Common myeloid progenitor, CD34-positive (primary cell): Measurements from ENCODE around the gene PLEKHH3.

ENCODE experiments used
- CTCF ChIA-PET: fragments of 350-600 bp; sonication (Branson Sonifier 250); formaldehyde crosslinking; loops from one replicate; lab custom pipeline; 2021; ENCODE audit warnings: antibody characterized with exemption; lab: Charles Lee
- POLR2A ChIA-PET: fragments of 350-600 bp; sonication (Branson Sonifier 250); formaldehyde crosslinking; loops from one replicate; lab custom pipeline; 2021; ENCODE audit warnings: antibody characterized with exemption; lab: Charles Lee
- DNase-seq, 3 donors: peaks; one replicate each; pipeline versions ENCODE4 v3.0.0 to v3.0.0-alpha.2; 2013
- H3K27ac ChIP-seq, 2 experiments: 1 replicate in 1 of 2; 2 replicates in 1 of 2; pipeline ENCODE4 v1.7.0; 2013; ENCODE audit warnings: inconsistent platforms in 2 of 2, low read length in 2 of 2, mild to moderate bottlenecking in 2 of 2, low read depth in 1 of 2, moderate library complexity in 1 of 2; ENCODE audit not compliant: severe bottlenecking in 2 of 2, insufficient read depth in 1 of 2, poor library complexity in 1 of 2
- H3K27me3 ChIP-seq, 5 experiments: replicated peaks in 2 of 5; 1 replicate in 3 of 5; 2 replicates in 2 of 5; pipeline versions ENCODE4 v1.6.1 to v1.7.0; 2013; ENCODE audit warnings: low read length in 4 of 5, mild to moderate bottlenecking in 2 of 5, moderate library complexity in 2 of 5, inconsistent platforms in 1 of 5; ENCODE audit not compliant: insufficient read depth in 5 of 5, control insufficient read depth in 4 of 5
- H3K36me3 ChIP-seq, 4 experiments: 1 replicate in 2 of 4; 2 replicates in 2 of 4; pipeline versions ENCODE4 v1.6.1 to v1.7.0; 2013; ENCODE audit warnings: low read length in 3 of 4, control low read depth in 1 of 4, mild to moderate bottlenecking in 1 of 4; ENCODE audit not compliant: control insufficient read depth in 4 of 4, insufficient read depth in 4 of 4
- H3K4me1 ChIP-seq, 4 experiments: 1 replicate in 3 of 4; 2 replicates in 1 of 4; pipeline versions ENCODE4 v1.6.1 to v1.7.1; 2013; ENCODE audit warnings: low read length in 3 of 4, mild to moderate bottlenecking in 3 of 4, control low read depth in 1 of 4, inconsistent platforms in 1 of 4, moderate library complexity in 1 of 4; ENCODE audit not compliant: control insufficient read depth in 4 of 4, insufficient read depth in 4 of 4; ENCODE audit errors: control extremely low read depth in 1 of 4
- H3K4me3 ChIP-seq, 7 experiments: 1 replicate in 4 of 7; 2 replicates in 3 of 7; pipeline versions ENCODE4 v1.5.1 to v1.7.0; 2013; ENCODE audit warnings: mild to moderate bottlenecking in 7 of 7, low read length in 6 of 7, moderate library complexity in 6 of 7, inconsistent platforms in 2 of 7, low read depth in 2 of 7, control low read depth in 1 of 7; ENCODE audit not compliant: insufficient read depth in 4 of 7, control insufficient read depth in 1 of 7; ENCODE audit errors: extremely low read depth in 1 of 7
- H3K9me3 ChIP-seq, 5 experiments: 1 replicate in 4 of 5; 2 replicates in 1 of 5; pipeline versions ENCODE4 v1.6.1 to v1.7.1; 2013; ENCODE audit warnings: low read length in 4 of 5, mild to moderate bottlenecking in 2 of 5, inconsistent platforms in 1 of 5, low read depth in 1 of 5, moderate library complexity in 1 of 5; ENCODE audit not compliant: control insufficient read depth in 4 of 5, insufficient read depth in 2 of 5; ENCODE audit errors: control extremely low read depth in 1 of 5
- WGBS: methylation state at CpG from one replicate; pipeline ENCODE4 v1.1.5; 2013; ENCODE audit not compliant: insufficient coverage; 5-methylcytosine and 5-hydroxymethylcytosine counted together

Gene PLEKHH3

GRCh38 chr17:42698736-42699414 is 22.1 kb upstream of the PLEKHH3 start:
- WGBS: 100% methylated on average over 1 of the region's 2 CpGs
- H3K4me3 ChIP-seq: no peak overlapping the region
- H3K9me3 ChIP-seq: no peaks in the 10 kb centered on the region
- CTCF ChIA-PET: interaction anchor here (1.0 kb wide), 1 partner anchor 8 kb away, joined by 3 read pairs; no protein-coding TSS in a partner anchor
- H3K27ac ChIP-seq: no peak overlapping the region
- H3K36me3 ChIP-seq: peaks cover 4 to 46% (median 25%) of the 10 kb centered on the region in 4 experiments
- peaks cover 0 to 22% (median 0%) of the 10 kb centered on the region in 5 experiments for H3K27me3 ChIP-seq
- peak in 1 of 3 donors; percentile 41 for DNase-seq
- POLR2A ChIA-PET: no interaction called here
- H3K4me1 ChIP-seq: no peaks in the 10 kb centered on the region

- DNase-seq: no peak
- no peak overlapping the region for H3K27ac ChIP-seq
- H3K36me3 ChIP-seq: peaks cover 4 to 30% (median 15%) of the 10 kb centered on the region in 4 experiments
- no peak overlapping the region for H3K4me3 ChIP-seq
- H3K4me1 ChIP-seq: no peaks in the 10 kb centered on the region
- WGBS: 98% methylated on average over 17 of the region's 19 CpGs
- CTCF ChIA-PET: interaction anchor here (0.6 to 2.2 kb wide), 2 partner anchors 14 to 79 kb away, joined by 3 to 6 read pairs; no protein-coding TSS in a partner anchor
- POLR2A ChIA-PET: no interaction called here
- no peaks in the 10 kb centered on the region for H3K9me3 ChIP-seq
- peaks cover 0 to 16% (median 0%) of the 10 kb centered on the region in 5 experiments for H3K27me3 ChIP-seq
These were observed 20.5 kb upstream of the PLEKHH3 start for GRCh38 chr17:42697108-42697811.

- POLR2A ChIA-PET: no interaction called here
- Histone ChIP-seq H3K4me1 (no peaks in the 10 kb centered on the region), H3K4me3 (no peak overlapping the region), H3K9me3 (no peaks in the 10 kb centered on the region), H3K36me3 (peaks cover 0 to 13% (median 3%) of the 10 kb centered on the region in 4 experiments), H3K27ac (no peak overlapping the region), H3K27me3 (peaks cover 0 to 2% (median 0%) of the 10 kb centered on the region in 5 experiments)
- CTCF ChIA-PET: interaction anchor here (0.7 to 2.2 kb wide), 2 partner anchors 12 to 118 kb away, joined by 3 to 6 read pairs; partner anchors contain the start of gene PSMC3IP
- 99% methylated on average over 19 of the region's 20 CpGs for WGBS
- DNase-seq: no peak
These were observed 18.7 kb upstream of the PLEKHH3 start for GRCh38 chr17:42695500-42695899.

- H3K9me3 ChIP-seq: no peaks in the 10 kb centered on the region
- peaks cover 0 to 9% (median under 1%) of the 10 kb centered on the region in 4 experiments for H3K36me3 ChIP-seq
- WGBS: no CpG with 5 or more reads among the region's 3 CpGs
- no peak overlapping the region for H3K4me3 ChIP-seq
- DNase-seq: no peak
- ChIA-PET POLR2A (no interaction called here), CTCF (interaction anchor here (0.8 kb wide), 1 partner anchor 12 kb away, joined by 3 read pairs; no protein-coding TSS in a partner anchor)
- no peak overlapping the region for H3K27ac ChIP-seq
- H3K4me1 ChIP-seq: no peaks in the 10 kb centered on the region
- peaks cover 0 to 2% (median 0%) of the 10 kb centered on the region in 5 experiments for H3K27me3 ChIP-seq
These were observed 17.7 kb upstream of the PLEKHH3 start for GRCh38 chr17:42694524-42694923.

GRCh38 chr17:42692489-42692888 is 15.7 kb upstream of the PLEKHH3 start:
- Histone ChIP-seq H3K36me3 (peaks cover 0 to 5% (median under 1%) of the 10 kb centered on the region in 4 experiments), H3K9me3 (no peaks in the 10 kb centered on the region), H3K4me1 (no peaks in the 10 kb centered on the region), H3K4me3 (no peak overlapping the region), H3K27ac (no peak overlapping the region), H3K27me3 (peaks cover 0 to 7% (median 2%) of the 10 kb centered on the region in 5 experiments)
- no peak for DNase-seq
- CTCF ChIA-PET: no interaction called here
- POLR2A ChIA-PET: interaction anchor here (0.6 kb wide), 1 partner anchor 79 kb away, joined by 4 read pairs; no protein-coding TSS in a partner anchor
- 97% methylated on average over 11 of the region's 11 CpGs for WGBS

GRCh38 chr17:42691021-42691545 is 14.3 kb upstream of the PLEKHH3 start:
- no peaks in the 10 kb centered on the region for H3K4me1 ChIP-seq
- no peaks in the 10 kb centered on the region for H3K9me3 ChIP-seq
- H3K27ac ChIP-seq: no peak overlapping the region
- H3K4me3 ChIP-seq: no peak overlapping the region
- peaks cover 0 to 2% (median under 1%) of the 10 kb centered on the region in 4 experiments for H3K36me3 ChIP-seq
- peaks cover 0 to 12% (median 2%) of the 10 kb centered on the region in 5 experiments for H3K27me3 ChIP-seq
- ChIA-PET CTCF (interaction anchor here (1.1 kb wide), 1 partner anchor 9 kb away, joined by 3 read pairs; no protein-coding TSS in a partner anchor), POLR2A (interaction anchor here (0.6 kb wide), 2 partner anchors 47 to 103 kb away, joined by 5 read pairs; no protein-coding TSS in a partner anchor)
- no peak for DNase-seq
- WGBS: 98% methylated on average over 11 of the region's 12 CpGs
